ENCODE data around the gene WDR13.

WDR13 gene

DNA sequence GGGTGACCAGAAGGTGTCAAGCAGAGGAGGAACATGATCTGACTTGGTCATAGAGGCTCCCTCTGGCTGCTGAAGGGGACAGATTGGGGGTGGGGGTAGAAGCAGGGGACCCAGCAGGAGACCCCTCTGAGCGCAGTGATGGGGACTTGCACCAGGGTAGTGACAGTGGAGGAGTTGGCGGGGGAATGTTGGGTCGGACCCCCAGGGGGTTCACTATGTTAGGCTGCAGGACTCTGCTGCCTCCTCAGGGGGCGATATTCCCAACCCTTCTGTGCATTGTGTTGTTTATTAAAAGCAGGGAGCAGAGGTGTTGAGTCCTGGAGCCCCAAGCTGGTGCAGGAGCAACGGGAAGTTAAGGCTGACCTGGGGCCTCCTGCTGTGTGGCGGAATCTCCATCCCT, 8.8 kb downstream of the WDR13 start:
- no peak for TF ChIP-seq CTCF (IDR thresholded peaks at IDR 0.05; ENCODE audit: insufficient read depth, low read depth, low read length, missing control alignments)
- no peak for DNase-seq (ENCODE audit: low read depth)
- no peak overlapping the region for H3K4me3 ChIP-seq (ENCODE audit: low read length)

- DNase-seq (ENCODE audit: low read depth): no peak
- no peak for TF ChIP-seq CTCF (IDR thresholded peaks at IDR 0.05; ENCODE audit: insufficient read depth, low read depth, low read length, missing control alignments)
- H3K4me3 ChIP-seq (ENCODE audit: low read length): no peak overlapping the region
Measured at GRCh38 chrX:48611703-48612102, 14.4 kb downstream of the WDR13 start.

- H3K4me3 ChIP-seq (ENCODE audit: low read length): no peak overlapping the region
- no peak for TF ChIP-seq CTCF (IDR thresholded peaks at IDR 0.05; ENCODE audit: insufficient read depth, low read depth, low read length, missing control alignments)
- no peak for DNase-seq (ENCODE audit: low read depth)
Measured at GRCh38 chrX:48613502-48614160, 16.3 kb downstream of the WDR13 start.

GRCh38 chrX:48616576-48616975, 19.3 kb downstream of the WDR13 start:
- DNase-seq (ENCODE audit: low read depth): no peak
- no peak for TF ChIP-seq CTCF (IDR thresholded peaks at IDR 0.05; ENCODE audit: insufficient read depth, low read depth, low read length, missing control alignments)
- H3K4me3 ChIP-seq (ENCODE audit: low read length): no peak overlapping the region

- no peak for TF ChIP-seq CTCF (IDR thresholded peaks at IDR 0.05; ENCODE audit: insufficient read depth, low read depth, low read length, missing control alignments)
- no peak for DNase-seq (ENCODE audit: low read depth)
- no peak overlapping the region for H3K4me3 ChIP-seq (ENCODE audit: low read length)
Measured at GRCh38 chrX:48617542-48618340, 20.4 kb downstream of the WDR13 start.

DNA sequence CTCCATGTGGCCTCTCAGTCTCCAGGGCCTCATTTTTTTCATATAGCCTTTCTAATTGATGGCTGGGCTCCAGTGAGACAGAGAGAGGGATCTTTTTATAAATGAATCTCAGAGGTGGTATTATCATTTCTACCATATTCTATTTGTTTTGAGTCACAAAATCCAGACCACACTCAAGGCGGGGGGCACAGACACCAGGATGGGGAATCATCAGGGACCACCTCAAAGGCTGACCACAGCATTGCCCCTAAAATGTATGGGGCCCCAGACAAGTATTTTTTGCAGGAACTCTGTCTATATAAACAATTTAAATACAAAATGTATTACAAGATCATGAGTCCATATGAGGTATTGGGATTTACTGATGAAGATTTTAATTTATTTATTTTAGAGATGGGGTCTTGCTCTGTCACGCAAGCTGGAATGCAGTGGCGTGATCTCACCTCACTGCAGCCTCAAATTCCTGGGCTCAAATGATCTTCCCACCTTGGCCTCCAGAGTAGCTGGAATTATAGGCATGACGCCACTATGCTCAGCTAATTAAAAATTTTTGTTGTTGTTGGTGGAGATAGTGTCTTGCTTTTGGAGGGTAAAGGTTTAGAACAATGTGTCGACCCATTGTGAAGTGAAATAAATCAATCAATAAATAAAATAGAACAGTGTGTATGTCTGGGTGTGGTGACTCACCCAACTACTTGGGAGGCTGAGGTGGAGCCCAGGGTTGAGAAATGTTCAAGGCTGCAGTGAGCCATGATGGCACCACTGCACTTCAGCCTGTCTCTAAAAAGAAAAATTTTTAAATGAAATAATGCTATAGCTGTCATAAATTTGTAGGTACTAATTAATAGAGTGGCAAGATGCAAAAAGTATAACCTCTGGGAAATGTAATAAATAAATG, 29.4 kb downstream of the WDR13 start:
- peak; percentile 41 for DNase-seq (ENCODE audit: low read depth)
- TF ChIP-seq CTCF (IDR thresholded peaks at IDR 0.05; ENCODE audit: insufficient read depth, low read depth, low read length, missing control alignments): no peak
- no peak overlapping the region for H3K4me3 ChIP-seq (ENCODE audit: low read length)
